22Rv1 (cell line): ENCODE data around the gene NAA35.

Source experiments
- H3K27ac ChIP-seq: fragments of 450-650 bp; 2 replicates; pipeline ENCODE4 v1.5.1; 2017
- ZFX ChIP-seq: fragments of 450-650 bp; IDR thresholded peaks from 2 replicates; pipeline ENCODE4 v1.6.1; 2017; ENCODE audit warnings: antibody characterized with exemption, borderline replicate concordance
- TF ChIP-seq, protein P1 (sequence below): fragments of 450-650 bp; IDR thresholded peaks from 2 replicates; pipeline ENCODE4 v1.5.1; 2017; ENCODE audit warnings: mild to moderate bottlenecking

Gene NAA35

DNA sequence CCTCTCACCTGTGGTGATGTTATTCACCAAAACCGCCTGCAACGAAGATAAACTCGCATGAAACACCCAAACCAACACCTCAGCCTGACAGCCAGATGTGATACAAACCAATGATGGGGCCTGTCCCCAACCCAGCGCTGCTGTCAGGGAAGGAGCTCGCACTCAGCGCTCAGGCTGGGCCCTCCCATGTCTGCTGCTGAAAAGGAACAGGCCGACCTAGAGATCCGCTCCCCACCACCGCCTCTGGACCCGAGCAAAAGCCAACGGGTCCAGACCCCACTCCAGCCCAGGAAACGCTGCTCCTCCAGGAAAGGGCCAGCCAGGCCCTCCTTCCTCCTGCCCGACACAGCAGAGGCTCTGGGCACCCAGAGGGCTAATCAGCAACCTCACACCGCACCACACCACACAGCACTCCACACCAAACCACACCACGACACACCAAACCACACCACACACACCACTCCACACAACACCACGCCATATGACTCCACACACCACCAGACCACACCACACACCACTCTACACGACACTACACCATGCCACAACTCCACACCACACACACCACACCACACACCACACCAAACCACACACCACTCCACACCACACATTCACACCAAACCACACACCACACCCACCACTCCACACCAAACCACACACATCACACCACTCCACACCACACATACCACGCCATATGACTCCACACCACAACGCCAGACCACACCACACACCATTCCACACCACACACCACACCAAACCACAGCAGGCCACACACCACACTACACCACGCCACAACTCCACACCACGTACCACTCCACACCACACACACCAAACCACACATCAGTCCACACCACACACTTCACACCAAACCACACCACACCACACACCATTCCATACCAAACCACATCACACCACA lies 111.9 kb downstream of the NAA35 start:
- no peak overlapping the region for H3K27ac ChIP-seq

GRCh38 chr9:86054695-86055094 lies 113.7 kb downstream of the NAA35 start:
- TF ChIP-seq, protein P1, sequence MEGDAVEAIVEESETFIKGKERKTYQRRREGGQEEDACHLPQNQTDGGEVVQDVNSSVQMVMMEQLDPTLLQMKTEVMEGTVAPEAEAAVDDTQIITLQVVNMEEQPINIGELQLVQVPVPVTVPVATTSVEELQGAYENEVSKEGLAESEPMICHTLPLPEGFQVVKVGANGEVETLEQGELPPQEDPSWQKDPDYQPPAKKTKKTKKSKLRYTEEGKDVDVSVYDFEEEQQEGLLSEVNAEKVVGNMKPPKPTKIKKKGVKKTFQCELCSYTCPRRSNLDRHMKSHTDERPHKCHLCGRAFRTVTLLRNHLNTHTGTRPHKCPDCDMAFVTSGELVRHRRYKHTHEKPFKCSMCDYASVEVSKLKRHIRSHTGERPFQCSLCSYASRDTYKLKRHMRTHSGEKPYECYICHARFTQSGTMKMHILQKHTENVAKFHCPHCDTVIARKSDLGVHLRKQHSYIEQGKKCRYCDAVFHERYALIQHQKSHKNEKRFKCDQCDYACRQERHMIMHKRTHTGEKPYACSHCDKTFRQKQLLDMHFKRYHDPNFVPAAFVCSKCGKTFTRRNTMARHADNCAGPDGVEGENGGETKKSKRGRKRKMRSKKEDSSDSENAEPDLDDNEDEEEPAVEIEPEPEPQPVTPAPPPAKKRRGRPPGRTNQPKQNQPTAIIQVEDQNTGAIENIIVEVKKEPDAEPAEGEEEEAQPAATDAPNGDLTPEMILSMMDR, result no peak
- no peak for TF ChIP-seq ZFX
- no peak overlapping the region for H3K27ac ChIP-seq

More for the DNA sequence above, 111.9 kb downstream of the NAA35 start:
- TF ChIP-seq ZFX, result no peak
- TF ChIP-seq, protein P1, result no peak

DNA sequence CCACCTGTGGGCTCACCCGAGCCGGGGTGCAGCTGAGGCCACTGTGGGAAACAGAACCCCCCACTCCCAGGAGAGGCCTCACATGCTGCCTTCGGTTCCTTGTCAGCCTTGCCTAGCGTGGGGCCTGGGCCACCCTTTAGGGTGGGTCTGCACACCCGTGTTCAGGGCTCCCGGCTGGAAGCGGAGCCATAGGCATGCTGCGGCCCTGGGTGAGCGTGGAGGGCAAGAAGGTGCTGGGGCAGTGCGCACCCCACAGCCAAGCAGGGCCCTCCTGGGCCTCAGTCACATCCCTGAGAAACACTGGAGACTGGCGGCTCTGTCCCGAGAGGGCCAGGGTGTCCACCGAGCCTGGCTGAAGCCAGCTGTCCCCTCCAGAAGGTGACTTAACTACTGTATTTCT lies 116.5 kb downstream of the NAA35 start:
- no peak overlapping the region for H3K27ac ChIP-seq
- TF ChIP-seq ZFX, result no peak
- TF ChIP-seq, protein P1, result no peak

GRCh38 chr9:86061972-86062739 lies 121.2 kb downstream of the NAA35 start:
- no peak for TF ChIP-seq ZFX
- H3K27ac ChIP-seq, result no peak overlapping the region

DNA sequence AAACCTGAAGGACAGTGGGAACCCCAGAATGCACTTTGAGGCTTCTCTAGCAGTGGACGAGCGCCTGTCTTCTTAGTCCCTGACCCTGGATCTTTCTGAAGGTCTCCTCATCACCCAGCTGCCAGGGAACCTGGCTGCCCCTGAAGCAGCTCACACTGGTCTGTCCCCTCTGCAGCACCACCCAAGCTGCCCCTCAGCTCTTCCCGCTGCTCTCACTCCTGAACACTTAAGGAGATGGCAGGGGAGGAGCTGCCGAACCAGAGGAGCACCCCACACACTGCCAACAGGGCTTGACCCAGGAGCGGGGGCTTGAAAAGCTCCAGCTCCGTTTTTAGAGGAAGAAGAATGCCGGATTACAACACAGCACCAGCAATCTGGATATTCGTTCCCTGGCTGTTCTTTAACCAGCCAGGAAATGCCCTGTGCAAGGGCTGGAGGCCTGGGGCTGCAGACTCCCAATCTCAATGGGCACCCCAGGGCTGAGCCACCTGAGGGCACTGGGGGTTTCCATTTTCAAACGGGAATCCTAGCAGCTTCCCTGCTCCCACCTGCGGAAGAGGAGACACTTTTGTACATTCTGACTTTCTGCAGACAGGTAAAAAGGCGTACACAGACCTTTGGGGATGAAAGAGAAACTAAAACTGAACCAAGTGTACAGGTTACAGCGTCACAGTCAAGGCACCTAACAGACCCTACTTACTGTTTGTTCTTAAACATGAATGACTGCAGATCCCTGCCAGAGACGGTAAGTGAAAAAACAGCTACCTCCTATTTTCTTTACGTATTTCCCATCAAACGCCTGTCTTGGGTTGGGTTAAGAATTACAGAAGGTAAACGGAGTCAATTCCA lies 122.1 kb downstream of the NAA35 start:
- no peak overlapping the region for H3K27ac ChIP-seq
- TF ChIP-seq ZFX, result no peak
- TF ChIP-seq, protein P1, result no peak

DNA sequence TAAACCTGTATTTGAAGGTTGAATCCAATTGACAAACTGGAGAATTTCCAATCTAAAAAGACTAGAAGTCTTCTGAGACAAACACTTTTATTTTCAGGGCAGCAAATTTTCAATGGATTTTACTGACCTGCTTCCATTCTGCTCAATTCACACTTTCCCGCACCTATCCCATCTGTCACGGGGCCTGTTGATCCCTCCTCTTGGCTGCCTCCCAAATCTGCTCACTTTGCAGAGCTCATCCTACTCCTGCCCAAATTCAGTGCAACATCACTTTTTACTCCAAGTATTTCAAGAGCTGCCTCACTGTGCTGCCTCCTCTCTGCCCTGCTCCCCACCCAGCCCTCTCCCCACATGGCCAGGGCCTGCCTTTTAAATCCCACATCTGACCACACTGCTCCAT lies 123.3 kb downstream of the NAA35 start:
- TF ChIP-seq, protein P1, result no peak
- TF ChIP-seq ZFX, result no peak
- no peak overlapping the region for H3K27ac ChIP-seq

GRCh38 chr9:86069206-86069869 lies 128.4 kb downstream of the NAA35 start:
- TF ChIP-seq, protein P1, result no peak
- no peak for TF ChIP-seq ZFX
- no peak overlapping the region for H3K27ac ChIP-seq
